Caco-2 (cell line): Measurements from ENCODE around the gene PPM1F. TPM values are rescaled to one million over a fixed set of nuclear protein-coding genes. Genes with fewer than 3 reads are reported as not detected.
A peak's percentile ranks its signal among the peaks of the same experiment; 100 is the strongest.

Source experiments
- BruUV-seq: library from RNA; stranded (reverse); fragments of 400-500 nt; replicated peaks from 2 replicates; lab custom pipeline; 2021; lab: Mats Ljungman, UMichigan
- CTCF ChIA-PET: fragments of 300-600 bp; sonication (Branson Sonifier 250); formaldehyde crosslinking; loops from one replicate; lab custom pipeline; 2022; ENCODE audit warnings: antibody characterized with exemption; lab: Charles Lee
- POLR2A ChIA-PET: fragments of 300-600 bp; sonication (Branson Sonifier 250); formaldehyde crosslinking; loops from one replicate; lab custom pipeline; 2022; ENCODE audit warnings: antibody characterized with exemption; lab: Charles Lee
- DNase-seq, 2 experiments: peaks; one replicate each; pipeline versions ENCODE4 v3.0.0 to v3.0.0-alpha.2; 2020 to 2022
- H3K27me3 ChIP-seq: replicated peaks from 2 replicates; pipeline ENCODE4 v1.6.0; 2011; ENCODE audit warnings: low read length; ENCODE audit not compliant: control insufficient read depth, insufficient read depth
- H3K36me3 ChIP-seq: 2 replicates; pipeline ENCODE4 v1.5.1; 2011; ENCODE audit warnings: low read length; ENCODE audit not compliant: control insufficient read depth, insufficient read depth
- H3K4me1 ChIP-seq: fragments of 250-450 bp; sonication (Bioruptor Pico); 2 replicates; pipeline ENCODE4 v1.5.1; 2020; ENCODE audit warnings: mild to moderate bottlenecking
- H3K4me3 ChIP-seq: 2 replicates; pipeline ENCODE4 v1.5.1; 2011; ENCODE audit warnings: low read depth, mild to moderate bottlenecking, control low read depth, low read length
- H3K9me3 ChIP-seq: fragments of 250-450 bp; sonication (Bioruptor Pico); 2 replicates; pipeline ENCODE4 v1.5.1; 2020; ENCODE audit warnings: mild to moderate bottlenecking, moderate library complexity
- H3K27ac Mint-ChIP-seq: one replicate; pipeline ENCODE4 v1.8.0; 2022; ENCODE audit warnings: mixed read lengths; ENCODE audit not compliant: unreplicated experiment
- H3K27me3 Mint-ChIP-seq: one replicate; pipeline ENCODE4 v1.8.0; 2022; ENCODE audit warnings: mixed read lengths; ENCODE audit not compliant: insufficient read depth, unreplicated experiment
- H3K36me3 Mint-ChIP-seq: one replicate; pipeline ENCODE4 v1.8.0; 2022; ENCODE audit warnings: mild to moderate bottlenecking, mixed read lengths; ENCODE audit not compliant: insufficient read depth, unreplicated experiment
- H3K4me1 Mint-ChIP-seq: one replicate; pipeline ENCODE4 v1.8.0; 2022; ENCODE audit warnings: low read depth, mixed read lengths; ENCODE audit not compliant: unreplicated experiment
- H3K4me3 Mint-ChIP-seq: one replicate; pipeline ENCODE4 v1.8.0; 2022; ENCODE audit warnings: mild to moderate bottlenecking, moderate library complexity, mixed read lengths; ENCODE audit not compliant: unreplicated experiment
- H3K9me3 Mint-ChIP-seq: one replicate; pipeline ENCODE4 v1.8.0; 2022; ENCODE audit warnings: mixed read lengths; ENCODE audit not compliant: unreplicated experiment
- intact Hi-C: fragments of 100-400 bp; cut with micrococcal nuclease; formaldehyde crosslinking; loops from one replicate; pipeline ENCODE4 v1.10.0; 2022; ENCODE audit not compliant: unreplicated experiment
- total RNA-seq: library from RNA; stranded (reverse); gene quantifications from 2 replicates; pipeline ENCODE4 v1.2.3, GENCODE V29; 2022
- TF ChIP-seq, protein P1 (sequence below), 2 experiments: fragments of 200-600 bp in 1 of 2; IDR thresholded peaks; 1 replicate in 1 of 2; 2 replicates in 1 of 2; pipeline versions ENCODE4 v1.5.1 to v1.8.0; 2011 to 2022; ENCODE audit warnings: antibody characterized with exemption in 1 of 2, control low read depth in 1 of 2, inconsistent platforms in 1 of 2, low read depth in 1 of 2, low read length in 1 of 2, mild to moderate bottlenecking in 1 of 2, moderate library complexity in 1 of 2; ENCODE audit not compliant: insufficient read depth in 1 of 2, severe bottlenecking in 1 of 2, unreplicated experiment in 1 of 2

PPM1F gene
- total RNA-seq, 1 experiment from 2014 or later: 25.8 TPM

DNA sequence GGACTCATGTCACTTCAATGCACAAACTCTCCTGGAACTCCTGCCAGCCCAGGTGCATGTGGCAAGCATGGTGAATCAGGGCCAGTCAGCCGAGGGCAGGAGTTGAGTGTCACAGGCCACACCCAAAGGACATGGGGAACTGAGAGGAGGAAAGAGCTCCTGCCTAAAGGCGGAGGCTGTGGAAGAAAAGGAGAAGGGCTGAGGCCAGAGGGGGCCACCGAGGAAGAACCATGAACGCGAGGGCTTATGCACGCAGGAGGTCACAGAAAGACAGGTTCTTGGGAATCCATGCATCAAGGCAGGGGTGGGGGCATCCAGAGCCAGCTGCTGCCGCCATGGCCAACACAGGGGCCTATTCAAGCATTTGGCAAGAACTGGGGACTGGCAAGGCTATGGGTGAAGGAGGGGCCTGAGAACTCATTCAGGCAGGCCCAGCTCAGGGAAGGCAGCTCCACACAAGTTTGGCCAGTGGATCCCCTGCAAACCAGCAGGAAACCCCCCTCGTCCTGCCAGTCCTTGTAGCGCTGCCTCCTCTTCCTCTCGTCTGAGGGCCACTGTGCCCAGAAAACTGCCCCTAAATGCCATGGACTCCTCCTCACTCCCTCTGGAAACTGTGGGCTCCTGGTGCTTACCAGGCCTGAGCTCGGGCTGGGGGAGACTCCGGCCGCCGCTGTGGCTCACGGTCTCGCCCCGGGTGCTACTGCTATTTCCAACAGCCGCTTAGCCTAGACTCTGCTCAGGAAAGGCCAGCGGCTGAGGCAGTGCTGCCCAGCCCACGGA lies 15.4 kb downstream of the PPM1F start:
- 0 out of 2 replicates have a peak, but pooled peaks cover 3% of the 10 kb centered on the region for H3K4me1 ChIP-seq
- no peak for DNase-seq
- ChIA-PET POLR2A (no interaction called here), CTCF (interaction anchor here (0.6 to 2.8 kb wide), 8 partner anchors 11 to 224 kb away, joined by 3 to 19 read pairs (median 6); partner anchors contain the start of gene PPM1F)
- intact Hi-C loops: no loop called here
- Mint-ChIP-seq H3K4me3 (peak overlapping the region; percentile 97), H3K9me3 (no peaks in the 10 kb centered on the region), H3K4me1 (peaks cover 9% of the 10 kb centered on the region), H3K27me3 (no peaks in the 10 kb centered on the region), H3K27ac (peak overlapping the region; percentile 88), H3K36me3 (peaks cover 24% of the 10 kb centered on the region)
- no peaks in the 10 kb centered on the region for H3K27me3 ChIP-seq
- TF ChIP-seq, protein P1, sequence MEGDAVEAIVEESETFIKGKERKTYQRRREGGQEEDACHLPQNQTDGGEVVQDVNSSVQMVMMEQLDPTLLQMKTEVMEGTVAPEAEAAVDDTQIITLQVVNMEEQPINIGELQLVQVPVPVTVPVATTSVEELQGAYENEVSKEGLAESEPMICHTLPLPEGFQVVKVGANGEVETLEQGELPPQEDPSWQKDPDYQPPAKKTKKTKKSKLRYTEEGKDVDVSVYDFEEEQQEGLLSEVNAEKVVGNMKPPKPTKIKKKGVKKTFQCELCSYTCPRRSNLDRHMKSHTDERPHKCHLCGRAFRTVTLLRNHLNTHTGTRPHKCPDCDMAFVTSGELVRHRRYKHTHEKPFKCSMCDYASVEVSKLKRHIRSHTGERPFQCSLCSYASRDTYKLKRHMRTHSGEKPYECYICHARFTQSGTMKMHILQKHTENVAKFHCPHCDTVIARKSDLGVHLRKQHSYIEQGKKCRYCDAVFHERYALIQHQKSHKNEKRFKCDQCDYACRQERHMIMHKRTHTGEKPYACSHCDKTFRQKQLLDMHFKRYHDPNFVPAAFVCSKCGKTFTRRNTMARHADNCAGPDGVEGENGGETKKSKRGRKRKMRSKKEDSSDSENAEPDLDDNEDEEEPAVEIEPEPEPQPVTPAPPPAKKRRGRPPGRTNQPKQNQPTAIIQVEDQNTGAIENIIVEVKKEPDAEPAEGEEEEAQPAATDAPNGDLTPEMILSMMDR (IDR thresholded peaks at IDR 0.05; ENCODE audit: insufficient read depth in 1 of 2, low read depth in 1 of 2, low read length in 1 of 2, severe bottlenecking in 1 of 2, unreplicated experiment in 1 of 2): no peak
- H3K36me3 ChIP-seq: no peaks in the 10 kb centered on the region
- H3K4me3 ChIP-seq: no peak overlapping the region
- no TSS peak for BruUV-seq
- H3K9me3 ChIP-seq: no peaks in the 10 kb centered on the region

- CTCF ChIA-PET: interaction anchor here (1.5 to 2.6 kb wide), 2 partner anchors 12 to 16 kb away, joined by 7 to 19 read pairs; partner anchors contain the start of gene PPM1F
Observed at GRCh38 chr22:21936151-21936775, 16.4 kb downstream of the PPM1F start.

DNA sequence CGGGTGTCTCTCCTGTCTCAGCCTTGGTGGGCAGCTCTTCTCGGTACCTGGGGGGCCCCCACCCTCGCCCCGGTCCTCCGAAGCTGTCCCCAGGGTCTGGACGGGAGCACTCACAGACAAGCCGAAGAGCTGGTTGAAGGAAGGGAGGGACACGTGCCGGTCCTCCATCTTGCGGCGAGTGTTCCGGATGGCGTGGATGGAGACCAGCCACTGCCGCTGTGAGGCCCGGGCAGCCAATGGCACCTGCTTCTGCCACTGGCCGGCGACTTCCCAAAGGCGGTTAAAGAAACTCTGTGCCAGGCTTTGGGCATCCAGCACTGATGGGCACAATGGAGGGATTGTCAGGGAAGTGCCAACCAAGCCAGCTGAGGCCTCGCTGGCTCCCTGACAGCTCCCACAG lies 18.7 kb downstream of the PPM1F start:
- no peak overlapping the region for H3K4me3 Mint-ChIP-seq
- CTCF ChIA-PET: no interaction called here

More at GRCh38 chr22:21936151-21936775, 16.4 kb downstream of the PPM1F start:
- no TSS peak for BruUV-seq
- Histone ChIP-seq H3K4me3 (no peak overlapping the region), H3K36me3 (no peaks in the 10 kb centered on the region), H3K4me1 (0 out of 2 replicates have a peak, but pooled peaks cover 3% of the 10 kb centered on the region), H3K9me3 (no peaks in the 10 kb centered on the region), H3K27me3 (no peaks in the 10 kb centered on the region)
- POLR2A ChIA-PET: no interaction called here
- DNase-seq: no peak
- Mint-ChIP-seq H3K4me3 (no peak overlapping the region), H3K27ac (no peak overlapping the region), H3K36me3 (peaks cover 22% of the 10 kb centered on the region), H3K4me1 (peaks cover 9% of the 10 kb centered on the region), H3K27me3 (no peaks in the 10 kb centered on the region), H3K9me3 (no peaks in the 10 kb centered on the region)
- intact Hi-C loops: no loop called here
- TF ChIP-seq, protein P1 (IDR thresholded peaks at IDR 0.05; ENCODE audit: insufficient read depth in 1 of 2, low read depth in 1 of 2, low read length in 1 of 2, severe bottlenecking in 1 of 2, unreplicated experiment in 1 of 2): no peak

More for the DNA sequence above, 18.7 kb downstream of the PPM1F start:
- H3K36me3 ChIP-seq: peaks cover 1% of the 10 kb centered on the region
- no peak overlapping the region for H3K27ac Mint-ChIP-seq
- TF ChIP-seq, protein P1 (IDR thresholded peaks at IDR 0.05; ENCODE audit: insufficient read depth in 1 of 2, low read depth in 1 of 2, low read length in 1 of 2, severe bottlenecking in 1 of 2, unreplicated experiment in 1 of 2): no peak
- no peak for DNase-seq
- BruUV-seq: no TSS peak
- H3K4me1 Mint-ChIP-seq: peaks cover 9% of the 10 kb centered on the region
- no peaks in the 10 kb centered on the region for H3K9me3 ChIP-seq
- H3K4me3 ChIP-seq: no peak overlapping the region
- POLR2A ChIA-PET: no interaction called here
- 0 out of 2 replicates have a peak, but pooled peaks cover 3% of the 10 kb centered on the region for H3K4me1 ChIP-seq
- peaks cover 26% of the 10 kb centered on the region for H3K36me3 Mint-ChIP-seq
- intact Hi-C loops: no loop called here
- H3K9me3 Mint-ChIP-seq: no peaks in the 10 kb centered on the region
- no peaks in the 10 kb centered on the region for H3K27me3 ChIP-seq
- H3K27me3 Mint-ChIP-seq: no peaks in the 10 kb centered on the region
